ENCODE data around the gene MMP20. TPM values are rescaled to one million over a fixed set of nuclear protein-coding genes. Genes with fewer than 3 reads are reported as not detected.

MMP20 gene
- total RNA-seq, 1 experiment from 2014 or later = 0.30 TPM

DNA sequence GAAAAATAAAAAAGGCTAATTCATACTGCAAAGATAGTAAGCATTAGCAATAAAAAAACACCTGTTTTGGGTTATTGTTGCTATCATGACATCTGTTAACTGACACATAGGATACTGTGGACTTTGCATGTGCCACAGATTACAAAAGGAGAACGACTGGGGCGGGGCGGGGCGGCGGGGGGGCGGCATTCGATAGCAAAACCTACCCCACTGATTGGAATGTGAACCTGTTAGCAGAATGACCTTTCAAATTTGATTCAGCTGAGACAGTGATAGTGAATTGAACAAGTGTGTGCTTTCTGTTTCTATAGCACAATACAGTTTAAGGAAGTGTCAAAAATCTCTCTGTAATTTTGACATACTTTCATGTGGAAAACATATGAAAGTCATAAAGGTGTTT lies 14.9 kb downstream of the MMP20 start (continued):
- TF ChIP-seq, protein P1, sequence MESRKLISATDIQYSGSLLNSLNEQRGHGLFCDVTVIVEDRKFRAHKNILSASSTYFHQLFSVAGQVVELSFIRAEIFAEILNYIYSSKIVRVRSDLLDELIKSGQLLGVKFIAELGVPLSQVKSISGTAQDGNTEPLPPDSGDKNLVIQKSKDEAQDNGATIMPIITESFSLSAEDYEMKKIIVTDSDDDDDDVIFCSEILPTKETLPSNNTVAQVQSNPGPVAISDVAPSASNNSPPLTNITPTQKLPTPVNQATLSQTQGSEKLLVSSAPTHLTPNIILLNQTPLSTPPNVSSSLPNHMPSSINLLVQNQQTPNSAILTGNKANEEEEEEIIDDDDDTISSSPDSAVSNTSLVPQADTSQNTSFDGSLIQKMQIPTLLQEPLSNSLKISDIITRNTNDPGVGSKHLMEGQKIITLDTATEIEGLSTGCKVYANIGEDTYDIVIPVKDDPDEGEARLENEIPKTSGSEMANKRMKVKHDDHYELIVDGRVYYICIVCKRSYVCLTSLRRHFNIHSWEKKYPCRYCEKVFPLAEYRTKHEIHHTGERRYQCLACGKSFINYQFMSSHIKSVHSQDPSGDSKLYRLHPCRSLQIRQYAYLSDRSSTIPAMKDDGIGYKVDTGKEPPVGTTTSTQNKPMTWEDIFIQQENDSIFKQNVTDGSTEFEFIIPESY (IDR thresholded peaks at IDR 0.05; ENCODE audit: extremely low read depth, insufficient replicate concordance, low read length) = no peak

DNA sequence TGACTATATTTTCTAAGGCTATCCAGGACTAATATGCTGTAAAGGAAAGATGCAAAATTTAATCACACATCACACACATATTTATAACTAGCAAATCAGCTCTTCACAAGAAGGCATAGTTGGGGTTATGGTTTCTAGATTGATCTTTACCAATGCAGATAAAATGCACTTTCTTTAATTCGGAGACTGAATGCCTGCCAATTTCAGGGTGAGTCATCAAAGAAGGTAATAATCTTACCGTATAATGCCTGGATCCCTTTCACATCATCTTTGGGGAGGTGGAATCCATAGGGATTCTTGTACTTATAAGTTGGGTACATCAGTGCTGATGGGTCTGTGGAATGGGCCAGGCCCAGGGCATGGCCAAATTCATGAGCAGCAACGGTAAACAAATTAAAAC lies 16.4 kb downstream of the MMP20 start:
- H3K27me3 ChIP-seq (ENCODE audit: insufficient read depth, low read length) = no peaks in the 10 kb centered on the region
- H3K4me1 ChIP-seq (ENCODE audit: control insufficient read depth in 1 of 2, insufficient read depth in 2 of 2, low read length in 2 of 2) = peaks cover 55 to 97% of the 10 kb centered on the region in 2 experiments
- H3K4me3 ChIP-seq (replicated peaks in 1 of 2; ENCODE audit: low read depth in 1 of 2, low read length in 2 of 2) = no peak overlapping the region
- peak overlapping the region; percentile 45 for H3K9ac ChIP-seq (ENCODE audit: low read length)
- H3K9me3 ChIP-seq (ENCODE audit: control insufficient read depth in 1 of 2, insufficient read depth in 1 of 2, low read depth in 1 of 2, low read length in 2 of 2) = no peaks in the 10 kb centered on the region
- ChIA-PET CTCF (interaction anchor here (1.0 kb wide), 1 partner anchor 90 kb away, joined by 3 read pairs; no protein-coding TSS in a partner anchor), POLR2A (no interaction called here), RAD21 (ENCODE audit: low non-redundant PET in 1 of 2, low total read pairs in 2 of 2, uncharacterized antibody in 2 of 2, unreplicated experiment in 2 of 2) (no interaction called here)
- H4K20me1 ChIP-seq (ENCODE audit: insufficient read depth) = no peaks in the 10 kb centered on the region
- H2AFZ ChIP-seq (ENCODE audit: low read depth, low read length, poor library complexity, severe bottlenecking) = peak overlapping the region; percentile 11
- H3K27ac ChIP-seq (ENCODE audit: low read depth, low read length) = peak overlapping the region; percentile 53; the same call in 1 of the 2 replicates
- intact Hi-C loops (cut with micrococcal nuclease) = no loop called here
- ATAC-seq (no peak), DNase-seq (ENCODE audit: low read depth, low spot score) (no peak)
- no peaks in the 10 kb centered on the region for H3K79me2 ChIP-seq (ENCODE audit: insufficient read depth, low read length)
- 0 out of 2 replicates have a peak, but pooled peaks have one; percentile 9 for TF ChIP-seq MAX (IDR thresholded peaks at IDR 0.05)
- peak; percentile 38 for TF ChIP-seq JUND (IDR thresholded peaks at IDR 0.05)
- no peak for TF ChIP-seq POLR2A (IDR thresholded peaks at IDR 0.05; ENCODE audit: borderline replicate concordance, extremely low read depth, insufficient read depth, insufficient read length)
- TF ChIP-seq FOSL1 (IDR thresholded peaks at IDR 0.05; ENCODE audit: low read depth) = peak; percentile 47; the same call in 1 of the 2 replicates
- H3K4me2 ChIP-seq (ENCODE audit: low read length) = peak overlapping the region; percentile 73
- no peaks in the 10 kb centered on the region for H3K36me3 ChIP-seq (ENCODE audit: control insufficient read depth in 1 of 2, insufficient read depth in 2 of 2, low read length in 2 of 2)
- no TSS peak for BruUV-seq (replicated peaks)
- H3K9me2 ChIP-seq (ENCODE audit: insufficient read depth) = no peaks in the 10 kb centered on the region

DNA sequence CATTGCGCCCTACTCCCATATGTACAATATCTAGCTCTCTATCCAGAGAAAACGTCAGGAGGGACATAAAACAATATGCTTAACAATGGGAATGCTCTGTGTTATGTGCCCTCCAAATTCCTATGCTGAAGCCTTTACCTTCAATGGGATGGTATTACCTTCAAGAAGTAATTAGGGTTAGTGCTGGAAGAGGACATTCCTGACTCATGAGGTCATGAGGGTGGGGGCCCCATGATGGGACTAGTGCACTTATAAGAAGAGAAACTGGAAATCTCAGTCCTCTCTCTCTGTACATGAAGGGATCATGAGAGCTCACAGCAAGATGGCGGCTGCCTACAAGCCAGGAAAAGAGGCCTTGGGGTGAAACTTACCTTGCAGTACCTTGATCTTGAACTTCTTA lies 20.3 kb downstream of the MMP20 start:
- ChIA-PET POLR2A (no interaction called here), CTCF (interaction anchor here (1.3 kb wide), 1 partner anchor 311 kb away, joined by 3 read pairs; no protein-coding TSS in a partner anchor), RAD21 (ENCODE audit: low non-redundant PET in 1 of 2, low total read pairs in 2 of 2, uncharacterized antibody in 2 of 2, unreplicated experiment in 2 of 2) (no interaction called here)
- Histone ChIP-seq H2AFZ (ENCODE audit: low read depth, low read length, poor library complexity, severe bottlenecking) (peak overlapping the region; percentile 41), H3K9me3 (ENCODE audit: control insufficient read depth in 1 of 2, insufficient read depth in 1 of 2, low read depth in 1 of 2, low read length in 2 of 2) (no peaks in the 10 kb centered on the region), H3K27ac (ENCODE audit: low read depth, low read length) (peak overlapping the region; percentile 85; the same call in 1 of the 2 replicates), H3K36me3 (ENCODE audit: control insufficient read depth in 1 of 2, insufficient read depth in 2 of 2, low read length in 2 of 2) (no peaks in the 10 kb centered on the region), H3K4me3 (replicated peaks in 1 of 2; ENCODE audit: low read depth in 1 of 2, low read length in 2 of 2) (peak overlapping the region in 1 of 2 experiments; percentile 24; a peak in 1 of 4 replicates), H3K4me1 (ENCODE audit: control insufficient read depth in 1 of 2, insufficient read depth in 2 of 2, low read length in 2 of 2) (peaks cover 73 to 98% of the 10 kb centered on the region in 2 experiments), H3K79me2 (ENCODE audit: insufficient read depth, low read length) (no peaks in the 10 kb centered on the region), H3K9ac (ENCODE audit: low read length) (no peak overlapping the region), H3K9me2 (ENCODE audit: insufficient read depth) (no peaks in the 10 kb centered on the region), H4K20me1 (ENCODE audit: insufficient read depth) (no peaks in the 10 kb centered on the region), H3K4me2 (ENCODE audit: low read length) (peak overlapping the region; percentile 68), H3K27me3 (ENCODE audit: insufficient read depth, low read length) (no peaks in the 10 kb centered on the region)
- TF ChIP-seq JUND (IDR thresholded peaks at IDR 0.05) (0 out of 2 replicates have a peak, but pooled peaks have one; percentile 30), POLR2A (IDR thresholded peaks at IDR 0.05; ENCODE audit: borderline replicate concordance, extremely low read depth, insufficient read depth, insufficient read length) (no peak), FOSL1 (IDR thresholded peaks at IDR 0.05; ENCODE audit: low read depth) (0 out of 2 replicates have a peak, but pooled peaks have one; percentile 41), CTCF (IDR thresholded peaks at IDR 0.05 in 2 of 3, conservative IDR thresholded peaks at IDR 0.05 in 1 of 3; ENCODE audit: borderline replicate concordance in 1 of 3, insufficient read depth in 1 of 3, low read depth in 2 of 3, low read length in 2 of 3) (no peak)
- no TSS peak for BruUV-seq (replicated peaks)
- DNase-seq (ENCODE audit: low read depth, low spot score) (no peak), ATAC-seq (no peak)
- intact Hi-C loops (cut with micrococcal nuclease) = no loop called here
